ENCODE measurements around the gene AAR2.

The AAR2 gene

GRCh38 chr20:36279776-36280175 is 43.5 kb downstream of the AAR2 start:
- no peak for DNase-seq (ENCODE audit: low read depth in 3 of 3)

- no peak for DNase-seq (ENCODE audit: low read depth in 3 of 3)
These were observed 45.6 kb downstream of the AAR2 start for GRCh38 chr20:36281785-36282380.

GRCh38 chr20:36284751-36285150 is 48.5 kb downstream of the AAR2 start:
- no peak for DNase-seq (ENCODE audit: low read depth in 3 of 3)

GRCh38 chr20:36285746-36286447 is 49.6 kb downstream of the AAR2 start:
- DNase-seq (ENCODE audit: low read depth in 3 of 3): no peak

GRCh38 chr20:36297656-36298055 is 61.4 kb downstream of the AAR2 start:
- no peak for DNase-seq (ENCODE audit: low read depth in 3 of 3)

GRCh38 chr20:36298061-36298460 is 61.8 kb downstream of the AAR2 start:
- no peak for DNase-seq (ENCODE audit: low read depth in 3 of 3)

GRCh38 chr20:36298795-36299339 is 62.6 kb downstream of the AAR2 start:
- DNase-seq (ENCODE audit: low read depth in 3 of 3): no peak

GRCh38 chr20:36299459-36299858 is 63.2 kb downstream of the AAR2 start:
- no peak for DNase-seq (ENCODE audit: low read depth in 3 of 3)

GRCh38 chr20:36301359-36302119 is 65.3 kb downstream of the AAR2 start:
- DNase-seq (ENCODE audit: low read depth in 3 of 3): no peak

- DNase-seq (ENCODE audit: low read depth in 3 of 3): no peak
These were observed 66.8 kb downstream of the AAR2 start for GRCh38 chr20:36303020-36303595.

GRCh38 chr20:36303831-36304230 is 67.6 kb downstream of the AAR2 start:
- DNase-seq (ENCODE audit: low read depth in 3 of 3): no peak

- no peak for DNase-seq (ENCODE audit: low read depth in 3 of 3)
These were observed 68.7 kb downstream of the AAR2 start for GRCh38 chr20:36304786-36305495.

- DNase-seq (ENCODE audit: low read depth in 3 of 3): peak in 1 of 3 experiments; percentile 15
These were observed 69.6 kb downstream of the AAR2 start, which contains the start of gene DLGAP4 for GRCh38 chr20:36305602-36306551. TSS of gene DLGAP4 (plus strand) at chr20:36306339. CDS start at chr20:36431718, 125,379 bp downstream.

Data from stimulated activated CD4-positive, alpha-beta T cell treated with anti-CD3 and anti-CD28 coated beads, TNF-alpha, amount 100 ng/mL, for 24 hours (primary cell).